Astrocyte of the cerebellum (primary cell): ENCODE results near the gene SLC25A4.
"Not testable (repeated sequence)": the region's sequence is repeated elsewhere in the genome, so short reads cannot be mapped to it uniquely, and the experiment has no call there.

Experiments used
- DNase-seq: peaks from one replicate; pipeline ENCODE4 v3.0.0-alpha.2; 2011; ENCODE audit warnings: low read depth
- H3K4me3 ChIP-seq: 2 replicates; pipeline ENCODE4 v1.5.1; 2011; ENCODE audit warnings: mild to moderate bottlenecking, low read depth, low read length, moderate library complexity
- in situ Hi-C: cut with HindIII; loops from 2 replicates; pipeline ENCODE4 v1.10.0; 2017; ENCODE audit warnings: low sequenced_read_pairs
- TF ChIP-seq, protein P1 (sequence below): IDR thresholded peaks from 2 replicates; pipeline ENCODE4 v1.5.1; 2012; ENCODE audit warnings: low read length, low read depth, moderate library complexity, mild to moderate bottlenecking; ENCODE audit errors: missing control alignments

SLC25A4 gene

DNA sequence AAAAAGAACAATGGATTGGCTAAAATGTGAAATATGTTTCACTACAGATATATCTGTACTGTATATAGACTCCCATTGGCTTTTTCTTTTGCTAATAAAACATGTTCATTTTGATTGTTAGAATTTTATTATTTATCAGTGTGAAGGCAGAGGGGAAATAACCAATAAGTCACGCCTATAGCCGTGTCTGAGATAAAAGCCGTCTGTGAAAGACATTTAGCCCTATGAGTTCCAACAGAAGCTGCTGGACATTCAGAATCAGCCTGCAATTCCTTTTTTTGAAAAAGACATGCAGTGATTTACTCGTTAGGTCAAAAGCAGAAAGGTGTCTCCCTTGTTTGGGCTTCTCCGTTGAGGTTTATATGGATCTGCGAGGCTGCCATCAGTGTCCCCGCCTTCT is 24.2 kb upstream of the SLC25A4 start:
- DNase-seq: no peak
- TF ChIP-seq, protein P1, sequence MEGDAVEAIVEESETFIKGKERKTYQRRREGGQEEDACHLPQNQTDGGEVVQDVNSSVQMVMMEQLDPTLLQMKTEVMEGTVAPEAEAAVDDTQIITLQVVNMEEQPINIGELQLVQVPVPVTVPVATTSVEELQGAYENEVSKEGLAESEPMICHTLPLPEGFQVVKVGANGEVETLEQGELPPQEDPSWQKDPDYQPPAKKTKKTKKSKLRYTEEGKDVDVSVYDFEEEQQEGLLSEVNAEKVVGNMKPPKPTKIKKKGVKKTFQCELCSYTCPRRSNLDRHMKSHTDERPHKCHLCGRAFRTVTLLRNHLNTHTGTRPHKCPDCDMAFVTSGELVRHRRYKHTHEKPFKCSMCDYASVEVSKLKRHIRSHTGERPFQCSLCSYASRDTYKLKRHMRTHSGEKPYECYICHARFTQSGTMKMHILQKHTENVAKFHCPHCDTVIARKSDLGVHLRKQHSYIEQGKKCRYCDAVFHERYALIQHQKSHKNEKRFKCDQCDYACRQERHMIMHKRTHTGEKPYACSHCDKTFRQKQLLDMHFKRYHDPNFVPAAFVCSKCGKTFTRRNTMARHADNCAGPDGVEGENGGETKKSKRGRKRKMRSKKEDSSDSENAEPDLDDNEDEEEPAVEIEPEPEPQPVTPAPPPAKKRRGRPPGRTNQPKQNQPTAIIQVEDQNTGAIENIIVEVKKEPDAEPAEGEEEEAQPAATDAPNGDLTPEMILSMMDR: no peak
- no peak overlapping the region for H3K4me3 ChIP-seq
- in situ Hi-C loops: no loop called here

DNA sequence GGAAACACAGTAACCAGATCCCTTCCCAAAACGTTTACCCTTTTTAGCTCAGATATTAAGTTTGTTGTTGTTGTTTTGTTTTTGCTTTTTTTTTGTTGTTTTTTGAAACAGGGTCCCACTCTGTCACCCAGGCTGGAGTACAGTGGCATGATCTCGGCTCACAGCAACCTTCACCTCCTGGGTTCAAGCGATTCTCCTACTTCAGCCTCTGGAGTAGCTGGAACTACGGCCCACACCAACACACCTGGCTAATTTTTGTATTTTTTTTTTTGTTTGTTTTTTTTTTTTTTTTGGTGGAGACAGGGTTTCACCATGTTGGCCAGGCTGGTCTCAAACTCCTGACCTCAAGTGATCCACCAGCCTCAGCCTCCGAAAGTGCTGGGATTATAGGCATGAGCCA is 23.6 kb upstream of the SLC25A4 start:
- DNase-seq, in situ Hi-C loops: not testable (repeated sequence)

DNA sequence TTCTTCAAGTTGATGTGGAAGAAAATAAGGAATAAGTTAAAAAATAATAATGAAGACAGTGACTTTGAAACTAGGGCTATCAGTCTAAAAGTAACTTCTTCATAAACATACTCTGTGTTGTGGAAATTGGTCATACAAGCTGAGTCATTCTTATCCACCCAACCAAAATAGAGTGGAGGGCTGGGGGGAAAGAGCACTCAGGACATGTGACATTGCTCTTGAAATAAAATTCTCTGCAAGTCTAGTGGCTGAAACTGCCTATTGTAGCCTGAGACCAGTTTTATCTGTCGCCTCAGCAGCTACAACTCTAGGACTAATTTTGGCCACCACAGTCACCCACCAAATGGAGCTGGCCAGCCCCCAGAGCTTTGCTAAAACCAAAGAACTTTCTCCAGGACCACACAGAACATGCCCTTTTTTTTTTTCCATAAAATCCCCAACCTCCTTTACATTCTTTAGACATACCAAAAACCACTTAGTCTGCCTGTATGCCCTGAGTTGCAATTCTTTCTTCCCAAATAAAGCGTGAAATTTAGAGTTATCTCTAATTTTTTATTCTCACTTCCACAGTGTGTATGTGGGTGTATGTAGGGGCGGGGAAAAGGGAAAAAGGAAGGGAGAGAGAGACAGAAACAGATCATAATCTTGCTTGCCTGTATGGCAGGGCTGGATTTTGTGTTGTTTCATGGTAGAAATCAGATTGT is 23.0 kb upstream of the SLC25A4 start:
- in situ Hi-C loops: no loop called here
- H3K4me3 ChIP-seq: no peak overlapping the region
- no peak for DNase-seq
- TF ChIP-seq, protein P1: no peak

More for the DNA sequence above, 23.6 kb upstream of the SLC25A4 start:
- H3K4me3 ChIP-seq: not testable (repeated sequence)

DNA sequence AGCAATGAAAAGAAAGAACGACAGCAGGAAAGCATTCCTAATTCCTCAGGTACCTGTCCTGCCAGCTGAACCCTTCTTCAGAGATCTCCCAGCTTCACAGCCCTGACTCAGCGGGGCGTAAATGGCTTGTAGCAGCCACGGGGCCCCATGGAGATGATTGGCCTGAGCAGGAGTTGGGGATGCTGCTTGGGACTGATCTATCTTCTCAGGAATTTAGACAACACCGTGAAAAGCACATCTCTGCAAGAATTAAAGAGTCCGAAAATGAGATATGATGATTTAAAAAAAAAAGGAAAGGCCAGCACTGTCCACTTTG is 22.5 kb upstream of the SLC25A4 start:
- in situ Hi-C loops: no loop called here
- DNase-seq: no peak
- no peak overlapping the region for H3K4me3 ChIP-seq
- TF ChIP-seq, protein P1: no peak

DNA sequence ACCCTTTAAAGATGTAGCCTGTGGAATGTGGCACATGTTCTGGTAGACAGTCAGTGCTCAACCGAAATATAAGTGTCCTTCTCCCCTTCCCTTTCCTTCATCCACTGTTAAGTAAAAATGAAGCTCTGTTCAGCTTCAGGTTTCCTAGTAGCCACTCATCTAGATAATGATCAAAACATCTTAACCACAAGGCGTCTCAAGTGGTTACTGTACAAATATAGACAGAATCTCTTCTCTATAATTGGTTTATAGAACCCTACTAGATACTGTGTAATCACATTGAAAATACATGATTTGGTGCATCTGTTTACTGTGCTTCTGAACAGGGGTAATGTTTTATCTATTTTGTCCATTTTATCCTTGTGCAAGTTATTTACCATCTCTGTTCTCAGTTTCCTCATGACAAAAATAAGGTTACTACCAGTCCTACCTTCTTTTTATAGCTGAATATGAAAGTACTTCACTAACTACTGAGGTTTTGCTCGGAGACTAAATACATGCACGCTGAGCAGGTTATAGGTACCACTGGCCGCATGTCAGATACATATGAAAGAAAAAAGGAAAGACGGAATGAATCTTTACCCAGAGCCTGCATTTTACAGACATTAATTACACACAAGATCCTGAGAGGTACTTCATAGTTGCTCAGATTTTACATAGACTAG is 20.3 kb upstream of the SLC25A4 start:
- in situ Hi-C loops: no loop called here
- no peak overlapping the region for H3K4me3 ChIP-seq
- TF ChIP-seq, protein P1: no peak
- DNase-seq: no peak

DNA sequence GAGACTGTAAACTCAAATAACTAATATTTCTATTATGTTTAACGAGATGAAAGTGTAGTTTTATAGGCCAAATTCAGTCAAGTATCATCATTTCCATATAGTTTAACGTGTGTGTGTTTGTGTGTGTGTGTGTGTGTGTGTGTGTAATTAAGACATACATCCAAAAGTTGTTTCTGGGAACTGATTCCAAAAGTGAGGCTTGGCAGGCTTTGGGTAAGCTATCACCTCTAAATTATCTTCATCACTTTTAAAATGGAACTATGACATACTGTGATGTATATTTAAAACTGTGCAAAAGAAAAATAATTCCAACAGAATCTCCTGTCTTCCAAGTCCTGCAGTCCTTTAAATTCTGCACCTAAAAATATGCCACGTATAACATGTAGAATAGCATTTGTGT is 19.1 kb upstream of the SLC25A4 start:
- TF ChIP-seq, protein P1: no peak
- in situ Hi-C loops: no loop called here

More for the DNA sequence above, 19.1 kb upstream of the SLC25A4 start:
- no peak overlapping the region for H3K4me3 ChIP-seq
- DNase-seq: no peak
